PFSK-1 (cell line): ENCODE measurements around the gene DCAF8.

Source experiments
- POLR2AphosphoS5 ChIP-seq: IDR thresholded peaks from 2 replicates; pipeline ENCODE4 v1.6.1; 2012; ENCODE audit warnings: low read depth, mild to moderate bottlenecking, control low read depth, low read length, moderate library complexity
- REST ChIP-seq, 2 experiments: IDR thresholded peaks; 2 replicates each; pipeline versions ENCODE4 v1.6.1 to v1.8.0; 2011 to 2012; ENCODE audit warnings: low read depth in 2 of 2, low read length in 2 of 2, control low read depth in 1 of 2, inconsistent platforms in 1 of 2, mild to moderate bottlenecking in 1 of 2, moderate library complexity in 1 of 2; ENCODE audit not compliant: insufficient read depth in 1 of 2

- TF ChIP-seq POLR2AphosphoS5, result no peak
- TF ChIP-seq REST (IDR thresholded peaks at IDR 0.05; ENCODE audit: insufficient read depth in 1 of 2, low read depth in 2 of 2, low read length in 2 of 2), result no peak
These were observed 70.6 kb downstream of the DCAF8 start for GRCh38 chr1:160191756-160192155.
